OCI-LY7 (cell line): Measurements from ENCODE around the gene HS2ST1. TPM values are rescaled to one million over a fixed set of nuclear protein-coding genes. Genes with fewer than 3 reads are reported as not detected.

Experiments
- BruUV-seq: library from RNA; stranded (reverse); fragments of 400-500 nt; replicated peaks from 2 replicates; lab custom pipeline; 2021; lab: Mats Ljungman, UMichigan
- CTCF ChIA-PET: fragments of 300-600 bp; sonication (Branson Sonifier 250); formaldehyde crosslinking; loops from one replicate; lab custom pipeline; 2022; ENCODE audit warnings: antibody characterized with exemption; ENCODE audit not compliant: unreplicated experiment; lab: Charles Lee
- POLR2A ChIA-PET: fragments of 300-600 bp; sonication (Branson Sonifier 250); formaldehyde crosslinking; loops from one replicate; lab custom pipeline; 2022; ENCODE audit warnings: antibody characterized with exemption; lab: Charles Lee
- DNase-seq: peaks from one replicate; pipeline ENCODE4 v3.0.0-alpha.2; 2015; ENCODE audit warnings: low spot score
- H2AFZ ChIP-seq: fragments of 200-600 bp; sonication (generic), shearing (Covaris generic); 2 replicates; pipeline ENCODE4 v1.6.1; 2014; ENCODE audit warnings: mild to moderate bottlenecking, antibody characterized with exemption, low read length, moderate library complexity
- H3K27ac ChIP-seq: fragments of 200-600 bp; sonication (generic); 2 replicates; pipeline ENCODE4 v1.5.1; 2014; ENCODE audit warnings: mixed run types, low read depth, mild to moderate bottlenecking, moderate library complexity, low read length, inconsistent platforms; ENCODE audit not compliant: poor library complexity, severe bottlenecking
- H3K36me3 ChIP-seq: fragments of 200-600 bp; sonication (generic); 2 replicates; pipeline ENCODE4 v1.6.1; 2014; ENCODE audit warnings: mild to moderate bottlenecking, antibody characterized with exemption, low read length, moderate library complexity, mixed read lengths; ENCODE audit not compliant: insufficient read depth
- H3K4me1 ChIP-seq: fragments of 200-600 bp; sonication (generic); 2 replicates; pipeline ENCODE4 v1.5.1; 2014; ENCODE audit warnings: mild to moderate bottlenecking, low read length; ENCODE audit not compliant: insufficient read depth, poor library complexity, severe bottlenecking
- H3K4me2 ChIP-seq: fragments of 200-600 bp; sonication (generic); 2 replicates; pipeline ENCODE4 v1.6.1; 2014; ENCODE audit warnings: mild to moderate bottlenecking, low read length
- H3K4me3 ChIP-seq: fragments of 200-600 bp; sonication (generic); 2 replicates; pipeline ENCODE4 v1.5.1; 2014; ENCODE audit warnings: mild to moderate bottlenecking, low read depth, low read length; ENCODE audit not compliant: poor library complexity, severe bottlenecking
- H3K79me2 ChIP-seq: fragments of 200-600 bp; sonication (generic); 2 replicates; pipeline ENCODE4 v1.6.1; 2016; ENCODE audit warnings: low read depth, mild to moderate bottlenecking, low read length, moderate library complexity, mixed read lengths; ENCODE audit not compliant: insufficient read depth
- H3K9me2 ChIP-seq: fragments of 200-600 bp; sonication (generic); 2 replicates; pipeline ENCODE4 v1.6.1; 2016; ENCODE audit warnings: mild to moderate bottlenecking, low read length, mixed read lengths; ENCODE audit not compliant: insufficient read depth
- H3K9me3 ChIP-seq: fragments of 200-600 bp; sonication (generic); 2 replicates; pipeline ENCODE4 v1.6.1; 2014; ENCODE audit warnings: mild to moderate bottlenecking, mixed run types, low read length, mixed read lengths
- H4K20me1 ChIP-seq: fragments of 200-600 bp; sonication (generic); 2 replicates; pipeline ENCODE4 v1.6.1; 2014; ENCODE audit warnings: mild to moderate bottlenecking, antibody characterized with exemption, low read length, moderate library complexity, mixed read lengths; ENCODE audit not compliant: insufficient read depth
- EZH2phosphoT487 ChIP-seq: fragments of 200-600 bp; sonication (generic); IDR thresholded peaks from 2 replicates; pipeline ENCODE4 v1.6.1; 2018; ENCODE audit warnings: low read depth, borderline replicate concordance, mild to moderate bottlenecking, mixed run types, antibody characterized with exemption, low read length, moderate library complexity, mixed read lengths
- intact Hi-C: fragments of 100-400 bp; cut with micrococcal nuclease; formaldehyde crosslinking; loops from one replicate; pipeline ENCODE4 v1.10.0; 2022; ENCODE audit not compliant: unreplicated experiment
- total RNA-seq, 2 experiments: library from RNA; depleted of rRNA in 1 of 2; stranded (reverse); fragments of >200 nt in 1 of 2; shearing (Covaris generic) in 1 of 2; gene quantifications; 2 replicates each; pipeline ENCODE4 v1.2.3, GENCODE V29; 2014 to 2022
- TF ChIP-seq, protein P1 (sequence below): fragments of 200-600 bp; sonication (generic); conservative IDR thresholded peaks from 2 replicates; pipeline ENCODE4 v1.5.1; 2014; ENCODE audit warnings: mild to moderate bottlenecking, antibody characterized with exemption, low read length, moderate library complexity, mixed read lengths

Gene HS2ST1
- total RNA-seq, 2 experiments from 2014 or later, result 20.9 to 63.7 TPM

DNA sequence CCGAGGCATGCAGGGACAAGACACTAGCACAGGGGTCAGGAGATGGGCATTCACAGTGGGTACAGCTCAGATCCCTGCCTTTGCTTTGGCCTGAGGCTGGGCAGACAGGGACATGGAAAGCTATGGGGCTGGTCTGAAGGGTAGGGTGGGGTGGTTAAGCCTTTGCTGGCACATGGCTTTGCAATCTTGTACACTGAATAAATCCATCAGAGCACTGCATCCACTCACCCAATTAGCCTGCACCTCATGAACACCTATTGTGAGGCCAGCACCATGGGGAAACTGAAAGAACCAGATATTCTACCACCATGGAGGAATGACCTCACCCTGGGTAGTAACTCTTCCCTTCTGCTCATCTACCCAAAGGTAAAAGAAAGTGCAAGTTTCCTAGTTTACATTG is 214.6 kb downstream of the HS2ST1 start:
- Histone ChIP-seq H3K79me2 (no peaks in the 10 kb centered on the region), H3K36me3 (no peaks in the 10 kb centered on the region), H3K4me2 (no peak overlapping the region), H3K9me3 (no peaks in the 10 kb centered on the region), H3K27ac (no peak overlapping the region), H2AFZ (no peak overlapping the region), H3K4me3 (no peak overlapping the region), H3K9me2 (no peaks in the 10 kb centered on the region), H3K4me1 (peaks cover 5% of the 10 kb centered on the region), H4K20me1 (no peaks in the 10 kb centered on the region)
- TF ChIP-seq, protein P1, sequence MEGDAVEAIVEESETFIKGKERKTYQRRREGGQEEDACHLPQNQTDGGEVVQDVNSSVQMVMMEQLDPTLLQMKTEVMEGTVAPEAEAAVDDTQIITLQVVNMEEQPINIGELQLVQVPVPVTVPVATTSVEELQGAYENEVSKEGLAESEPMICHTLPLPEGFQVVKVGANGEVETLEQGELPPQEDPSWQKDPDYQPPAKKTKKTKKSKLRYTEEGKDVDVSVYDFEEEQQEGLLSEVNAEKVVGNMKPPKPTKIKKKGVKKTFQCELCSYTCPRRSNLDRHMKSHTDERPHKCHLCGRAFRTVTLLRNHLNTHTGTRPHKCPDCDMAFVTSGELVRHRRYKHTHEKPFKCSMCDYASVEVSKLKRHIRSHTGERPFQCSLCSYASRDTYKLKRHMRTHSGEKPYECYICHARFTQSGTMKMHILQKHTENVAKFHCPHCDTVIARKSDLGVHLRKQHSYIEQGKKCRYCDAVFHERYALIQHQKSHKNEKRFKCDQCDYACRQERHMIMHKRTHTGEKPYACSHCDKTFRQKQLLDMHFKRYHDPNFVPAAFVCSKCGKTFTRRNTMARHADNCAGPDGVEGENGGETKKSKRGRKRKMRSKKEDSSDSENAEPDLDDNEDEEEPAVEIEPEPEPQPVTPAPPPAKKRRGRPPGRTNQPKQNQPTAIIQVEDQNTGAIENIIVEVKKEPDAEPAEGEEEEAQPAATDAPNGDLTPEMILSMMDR, result no peak
- TF ChIP-seq EZH2phosphoT487, result no peak
- intact Hi-C loops, result no loop called here
- DNase-seq, result no peak
- CTCF ChIA-PET, result interaction anchor here (0.6 kb wide), 1 partner anchor 389 kb away, joined by 3 read pairs; no protein-coding TSS in a partner anchor
- POLR2A ChIA-PET, result interaction anchor here (0.6 kb wide), 1 partner anchor 1884 kb away, joined by 3 read pairs; no protein-coding TSS in a partner anchor
- no TSS peak for BruUV-seq

DNA sequence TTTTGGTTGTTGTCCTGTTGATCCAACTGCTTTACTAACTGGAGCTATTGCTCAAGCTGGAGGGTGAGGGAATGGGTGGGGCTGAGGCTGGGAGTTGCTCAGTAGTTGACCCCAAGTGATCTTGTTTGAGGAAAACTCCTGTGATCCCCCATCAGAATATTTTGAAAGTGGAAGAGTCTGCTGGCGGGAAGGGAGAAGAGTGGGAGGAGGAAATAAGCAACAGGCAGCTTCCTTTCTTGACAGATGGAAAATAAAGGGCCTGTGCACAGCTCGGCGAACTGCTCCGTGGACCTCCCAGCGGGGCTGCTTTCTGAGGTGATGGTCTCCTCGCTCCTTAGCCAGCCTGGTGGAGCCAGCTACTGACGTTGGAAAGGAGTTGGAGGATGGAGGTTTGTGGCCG is 215.2 kb downstream of the HS2ST1 start:
- CTCF ChIA-PET, result interaction anchor here (0.6 kb wide), 1 partner anchor 389 kb away, joined by 3 read pairs; no protein-coding TSS in a partner anchor
- no peak overlapping the region for H3K27ac ChIP-seq
- peaks cover 5% of the 10 kb centered on the region for H3K4me1 ChIP-seq
- no peak overlapping the region for H3K4me3 ChIP-seq
- H3K36me3 ChIP-seq, result no peaks in the 10 kb centered on the region
- no TSS peak for BruUV-seq
- TF ChIP-seq EZH2phosphoT487, result no peak
- TF ChIP-seq, protein P1, result no peak
- no peak for DNase-seq
- no peaks in the 10 kb centered on the region for H3K79me2 ChIP-seq
- no peaks in the 10 kb centered on the region for H4K20me1 ChIP-seq
- H2AFZ ChIP-seq, result no peak overlapping the region
- no peak overlapping the region for H3K4me2 ChIP-seq
- no peaks in the 10 kb centered on the region for H3K9me3 ChIP-seq
- H3K9me2 ChIP-seq, result no peaks in the 10 kb centered on the region
- POLR2A ChIA-PET, result interaction anchor here (0.6 kb wide), 1 partner anchor 89 kb away, joined by 5 read pairs; no protein-coding TSS in a partner anchor
- intact Hi-C loops, result loop anchor here (2.0 to 5.0 kb wide), 2 partner anchors 163 to 823 kb away; no protein-coding TSS in a partner anchor

DNA sequence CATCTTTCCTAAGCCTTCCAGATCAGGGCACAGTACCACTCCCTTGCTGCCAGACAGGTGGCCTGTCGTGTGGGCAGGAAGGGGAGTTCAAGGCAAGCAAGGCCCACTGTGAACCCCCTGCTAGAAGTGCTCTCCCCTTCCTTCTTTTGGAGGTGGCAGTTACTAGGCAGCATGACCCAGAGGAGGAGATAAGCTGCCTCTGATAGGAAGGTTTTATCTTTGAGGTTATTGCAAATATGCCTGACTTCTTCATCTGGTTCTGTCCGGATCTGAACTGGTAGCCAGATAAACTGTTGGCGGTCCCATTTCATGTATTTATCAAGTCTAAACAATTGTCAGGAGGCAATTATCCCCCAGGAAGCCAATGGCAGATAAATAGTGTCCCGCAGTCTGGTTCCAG is 216.0 kb downstream of the HS2ST1 start:
- no peak for TF ChIP-seq EZH2phosphoT487
- TF ChIP-seq, protein P1, result no peak
- no TSS peak for BruUV-seq
- Histone ChIP-seq H4K20me1 (no peaks in the 10 kb centered on the region), H3K36me3 (no peaks in the 10 kb centered on the region), H3K4me3 (no peak overlapping the region), H3K9me2 (no peaks in the 10 kb centered on the region), H3K9me3 (no peaks in the 10 kb centered on the region), H3K79me2 (no peaks in the 10 kb centered on the region), H3K27ac (no peak overlapping the region), H3K4me2 (no peak overlapping the region), H2AFZ (no peak overlapping the region), H3K4me1 (peaks cover 5% of the 10 kb centered on the region)
- ChIA-PET POLR2A (no interaction called here), CTCF (no interaction called here)
- intact Hi-C loops, result loop anchor here (2.0 to 5.0 kb wide), 2 partner anchors 162 to 822 kb away; no protein-coding TSS in a partner anchor
- no peak for DNase-seq
